NCI-H524 treated with DMSO at 0.1 percent for 48 hours (cell line): ENCODE measurements around the gene PCDH9.
A peak's percentile ranks its signal among the peaks of the same experiment; 100 is the strongest.

Experiments
- DNase-seq: peaks from one replicate; lab custom pipeline; 2025; lab: John Stamatoyannopoulos, UW

The PCDH9 gene

DNA sequence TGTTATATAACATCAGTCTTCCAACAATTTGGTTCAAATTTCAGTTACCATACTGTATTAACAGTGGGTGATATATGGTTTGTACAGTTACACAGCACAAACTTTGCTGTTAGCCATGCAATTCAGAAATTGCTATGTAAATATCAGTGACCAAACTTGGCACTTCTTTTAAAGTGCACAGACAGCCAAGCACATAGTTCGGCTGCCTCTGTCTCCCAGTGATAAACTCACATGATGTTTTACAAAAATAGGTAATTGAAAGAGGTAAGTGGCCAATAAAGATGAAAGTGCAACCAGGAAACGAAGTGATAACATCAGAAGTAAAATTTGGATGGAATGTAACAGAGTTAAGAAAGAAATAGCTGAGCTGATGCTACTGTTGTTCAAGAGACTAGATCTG is 143.9 kb downstream of the PCDH9 start:
- no peak for DNase-seq

- DNase-seq, result no peak
These were observed 146.1 kb downstream of the PCDH9 start for GRCh38 chr13:67084066-67084465.

DNA sequence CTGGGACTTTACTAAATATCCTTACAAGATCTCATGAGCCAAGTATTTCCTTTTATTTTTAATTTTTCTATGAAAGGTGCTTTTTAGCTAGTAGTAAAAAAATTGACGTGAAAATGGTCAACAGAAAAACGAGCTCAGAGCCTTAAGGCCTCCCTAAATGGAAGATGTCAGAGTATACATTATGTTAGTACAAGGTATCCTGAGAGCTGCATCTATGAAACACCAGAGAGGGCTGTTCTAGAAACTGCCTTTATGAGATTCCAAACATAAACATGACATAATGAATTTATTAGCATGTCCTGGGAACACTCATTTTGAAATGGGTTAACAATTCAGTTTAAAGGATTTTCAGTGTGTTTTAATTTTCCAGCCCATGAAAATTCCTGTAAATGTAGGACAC is 146.6 kb downstream of the PCDH9 start:
- no peak for DNase-seq

GRCh38 chr13:67080351-67080750 is 149.8 kb downstream of the PCDH9 start:
- no peak for DNase-seq

DNA sequence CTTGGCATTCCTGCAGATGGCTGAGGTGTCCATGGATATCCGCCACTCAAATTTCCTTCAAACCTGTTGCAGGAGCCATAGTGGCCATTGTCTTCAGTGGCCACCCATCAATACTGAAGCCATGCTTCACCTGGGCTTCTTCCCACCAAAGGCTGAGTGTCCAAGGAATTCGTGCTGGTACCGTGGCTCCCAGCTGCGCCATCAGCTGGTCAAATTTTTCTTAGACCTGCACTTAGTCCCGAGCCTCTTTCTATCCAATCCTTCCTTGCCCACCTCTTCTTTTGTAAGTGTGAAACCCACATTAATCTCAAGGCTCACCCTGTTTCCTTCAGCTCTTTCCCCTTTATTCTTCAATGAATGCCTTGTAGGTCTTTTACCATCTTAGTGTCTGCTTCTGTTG is 152.1 kb downstream of the PCDH9 start:
- no peak for DNase-seq

DNA sequence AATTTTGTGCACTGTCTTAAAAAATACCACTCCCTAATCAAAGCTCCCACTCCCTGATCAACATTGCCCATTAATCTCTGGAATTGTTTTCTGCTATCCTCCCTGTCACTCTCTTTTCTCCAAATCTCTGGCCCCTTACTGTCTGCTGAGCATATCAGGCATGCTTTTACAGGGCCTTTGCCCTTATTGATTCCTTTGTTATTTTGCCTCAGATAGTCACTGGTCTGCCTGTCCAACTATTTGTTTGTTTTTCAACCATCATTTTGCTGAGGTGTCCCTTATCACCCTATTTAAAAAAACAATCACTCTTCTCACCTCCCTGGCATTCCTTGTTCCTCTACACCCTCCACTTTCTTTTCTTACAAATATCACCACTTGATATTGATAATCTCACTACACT is 153.0 kb downstream of the PCDH9 start:
- DNase-seq, result no peak

- no peak for DNase-seq
These were observed 153.8 kb downstream of the PCDH9 start for GRCh38 chr13:67076378-67076777.

DNA sequence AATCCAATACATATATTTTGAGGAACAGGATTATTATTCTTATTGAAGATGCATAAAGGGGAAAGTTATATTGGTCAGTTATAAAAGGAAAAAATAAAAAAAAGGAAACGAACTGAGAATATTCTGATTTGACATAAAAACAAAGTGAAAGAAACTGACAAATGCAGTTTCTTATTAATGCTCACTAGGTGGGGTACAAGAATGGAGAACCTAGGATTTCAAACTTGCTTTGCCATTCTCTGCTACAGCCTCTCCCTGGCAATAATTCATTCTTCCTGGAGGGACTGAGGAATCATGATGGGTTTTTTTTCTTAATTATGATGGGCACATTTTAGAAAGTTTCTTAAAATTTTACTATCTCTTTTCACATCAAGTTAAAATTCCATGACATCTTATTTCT is 154.9 kb downstream of the PCDH9 start:
- no peak for DNase-seq

- no peak for DNase-seq
These were observed 158.1 kb downstream of the PCDH9 start for GRCh38 chr13:67071918-67072598.

- DNase-seq, result no peak
These were observed 159.8 kb downstream of the PCDH9 start for GRCh38 chr13:67070306-67070705.

DNA sequence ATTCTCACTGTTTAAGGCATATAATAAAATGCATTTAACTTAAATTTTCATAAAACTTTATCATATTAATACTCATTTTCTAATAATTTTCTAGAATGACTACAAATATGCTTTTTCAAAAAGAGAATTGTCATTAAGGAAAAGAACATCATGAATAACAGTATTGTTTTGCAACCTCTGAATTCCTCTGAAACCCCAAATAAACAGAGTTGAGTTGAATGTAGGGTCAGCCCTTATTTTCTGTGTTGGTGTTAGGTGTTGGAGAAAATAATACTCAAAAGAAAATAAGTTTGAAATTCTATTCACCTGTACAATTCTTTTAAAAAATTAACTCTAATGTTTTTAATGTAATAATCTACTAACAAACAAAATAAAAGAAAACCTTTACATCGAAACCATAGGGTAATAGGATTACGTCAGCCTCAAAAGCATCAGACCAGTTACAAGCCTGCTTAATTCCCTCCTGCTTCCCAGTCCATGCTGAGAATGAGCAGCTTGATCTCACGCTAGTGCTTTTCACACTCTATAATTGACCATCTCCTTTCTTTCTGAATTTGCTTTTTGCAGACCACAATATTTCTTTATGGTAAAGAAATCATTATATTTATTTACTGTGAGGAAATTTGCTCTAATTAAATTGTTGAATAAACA is 160.9 kb downstream of the PCDH9 start:
- peak; percentile 15 for DNase-seq

GRCh38 chr13:67064920-67065319 is 165.2 kb downstream of the PCDH9 start:
- DNase-seq, result no peak

GRCh38 chr13:67063036-67063435 is 167.1 kb downstream of the PCDH9 start:
- DNase-seq, result no peak

DNA sequence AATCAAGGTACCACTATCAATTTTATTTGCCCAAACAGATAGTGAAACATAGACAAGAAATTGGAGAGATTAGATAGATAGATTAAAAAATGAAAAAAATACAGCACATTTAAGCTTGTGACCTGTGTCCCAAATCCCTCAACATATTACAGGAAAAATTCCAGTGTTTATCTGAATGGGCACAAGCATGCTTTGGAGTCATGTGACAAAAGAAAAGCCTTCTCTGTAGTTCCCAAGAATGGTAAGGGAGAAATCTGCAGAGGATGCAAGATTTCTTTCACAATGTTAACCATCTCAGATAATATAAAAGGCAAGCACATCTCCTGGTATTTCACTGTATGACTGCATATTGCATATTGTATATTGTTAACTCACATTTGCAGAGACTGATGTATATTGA is 168.0 kb downstream of the PCDH9 start:
- no peak for DNase-seq

DNA sequence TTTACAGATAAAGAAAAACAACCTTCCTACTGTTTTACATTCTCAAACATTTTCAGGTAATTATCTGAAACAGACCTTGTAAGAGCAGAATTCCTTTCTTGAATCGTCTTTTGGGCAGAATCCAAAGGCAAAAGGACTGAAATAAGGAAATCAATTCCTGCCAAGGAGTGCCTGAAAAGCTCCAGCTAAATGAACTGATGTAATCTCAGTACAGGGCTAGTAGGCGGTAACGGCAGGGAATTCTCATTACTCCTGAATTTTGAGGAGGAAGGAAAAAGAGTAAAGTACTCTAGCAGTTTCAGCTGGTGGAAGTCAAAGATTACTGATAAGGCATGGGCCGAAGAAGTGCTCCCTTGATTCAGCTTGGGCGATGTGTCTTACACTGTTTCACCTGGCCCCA is 168.4 kb downstream of the PCDH9 start:
- no peak for DNase-seq

DNA sequence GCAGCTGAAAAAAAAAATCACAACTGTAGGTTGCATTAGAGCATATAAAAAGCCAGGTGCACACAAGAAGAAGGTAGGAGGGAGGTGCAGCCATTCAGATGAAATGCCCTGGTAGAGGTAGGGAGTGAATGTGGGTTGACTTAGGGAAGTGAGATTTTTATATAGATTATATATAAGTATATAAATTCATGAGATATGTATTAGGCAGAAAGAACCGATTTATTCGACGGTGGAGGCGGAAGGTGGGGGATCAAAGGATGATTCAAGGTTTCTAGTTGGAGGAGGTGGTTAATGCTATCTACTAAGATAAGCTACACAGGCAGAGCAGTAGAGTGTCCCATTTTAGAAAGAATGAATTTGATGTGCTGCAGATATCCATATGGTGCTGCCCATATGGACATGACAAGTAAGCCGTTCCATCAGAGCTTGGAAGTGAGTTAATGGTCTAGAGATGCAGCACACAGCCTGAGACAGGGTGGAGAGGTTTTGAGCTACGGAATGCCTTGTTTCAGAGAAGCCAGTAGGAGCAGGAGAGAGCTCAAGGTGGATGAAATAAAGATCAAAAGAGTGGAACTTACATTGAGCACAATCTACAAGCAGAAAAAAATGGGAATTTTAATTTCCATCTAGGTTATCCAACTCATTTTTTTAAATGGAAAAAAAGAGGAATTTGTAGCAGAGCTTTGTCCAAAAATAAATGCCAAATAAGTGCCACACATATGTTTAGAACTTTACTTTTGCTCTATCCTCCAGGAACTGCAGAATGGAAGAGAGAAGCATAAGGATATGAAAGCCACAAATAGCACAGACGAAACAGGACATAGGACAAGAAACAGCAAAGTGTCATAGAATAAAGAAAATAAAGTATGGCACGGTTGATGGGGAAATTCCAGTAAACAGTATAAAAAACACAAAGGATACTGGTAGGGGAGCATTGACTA is 177.3 kb downstream of the PCDH9 start:
- peak; percentile 62 for DNase-seq

- DNase-seq, result no peak
These were observed 180.4 kb downstream of the PCDH9 start for GRCh38 chr13:67049744-67050143.

GRCh38 chr13:67048821-67049150 is 181.3 kb downstream of the PCDH9 start:
- DNase-seq, result no peak

DNA sequence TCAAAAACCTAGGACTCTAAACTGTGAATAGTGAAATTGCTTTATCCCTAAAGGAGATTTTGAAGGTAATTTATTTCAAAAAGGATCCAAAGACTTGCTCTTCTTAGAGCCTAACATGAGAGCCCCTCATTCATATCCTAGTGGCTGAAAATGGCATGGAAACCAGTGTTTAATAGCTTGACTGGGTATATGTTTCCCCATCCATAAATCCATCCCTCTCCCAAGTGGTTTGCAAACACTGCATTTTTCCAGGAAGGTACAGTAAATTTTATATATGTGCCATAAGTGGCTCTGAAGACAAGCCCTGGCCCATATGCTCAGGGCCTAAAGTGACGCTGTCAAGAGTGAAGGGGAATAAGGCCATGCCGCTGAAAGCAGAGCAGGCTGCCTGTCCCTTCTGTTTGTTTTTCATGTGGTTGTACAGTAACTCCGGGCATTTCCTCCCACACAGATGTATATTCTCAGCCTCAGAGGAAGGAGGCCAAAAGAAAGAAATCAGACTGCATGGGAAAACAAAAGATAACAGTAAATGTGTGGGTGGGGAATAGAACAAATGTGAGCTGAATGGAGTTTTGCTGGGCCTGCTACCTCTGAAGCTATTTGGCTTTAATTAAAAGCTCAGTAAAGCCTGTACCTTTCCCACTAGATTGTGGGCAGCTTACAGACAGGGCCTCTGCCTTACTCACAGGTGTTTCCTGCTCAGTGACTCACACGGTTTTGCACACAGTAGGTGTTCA is 181.9 kb downstream of the PCDH9 start:
- peak; percentile 74 for DNase-seq

GRCh38 chr13:67045357-67045756 is 184.8 kb downstream of the PCDH9 start:
- no peak for DNase-seq

GRCh38 chr13:67043901-67044300 is 186.2 kb downstream of the PCDH9 start:
- DNase-seq, result no peak

DNA sequence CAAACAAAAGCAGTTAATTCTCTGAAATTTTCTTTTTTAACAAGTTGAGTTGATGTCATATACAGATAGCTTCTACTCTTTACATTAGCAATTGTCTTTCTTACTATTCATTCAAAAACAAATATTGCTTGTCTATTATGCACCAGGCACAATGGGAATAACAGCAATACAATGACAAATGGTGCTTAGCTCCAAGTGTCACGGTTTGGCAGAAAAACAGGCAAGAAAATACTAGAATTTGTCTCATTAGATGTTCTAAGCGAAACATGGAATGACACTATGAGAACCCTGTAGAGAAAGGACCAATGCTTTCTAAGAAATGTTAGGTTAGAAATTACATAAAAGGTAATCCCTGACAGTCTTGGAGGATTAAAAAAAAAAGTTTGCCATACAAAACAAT is 187.6 kb downstream of the PCDH9 start:
- no peak for DNase-seq
